Measurements from ENCODE around the gene SPA17. TPM values are rescaled to one million over a fixed set of nuclear protein-coding genes. Genes with fewer than 3 reads are reported as not detected.

The SPA17 gene
- total RNA-seq, 4 donors from 2014 or later: 4.2 to 8.6 (median 5.8) TPM

DNA sequence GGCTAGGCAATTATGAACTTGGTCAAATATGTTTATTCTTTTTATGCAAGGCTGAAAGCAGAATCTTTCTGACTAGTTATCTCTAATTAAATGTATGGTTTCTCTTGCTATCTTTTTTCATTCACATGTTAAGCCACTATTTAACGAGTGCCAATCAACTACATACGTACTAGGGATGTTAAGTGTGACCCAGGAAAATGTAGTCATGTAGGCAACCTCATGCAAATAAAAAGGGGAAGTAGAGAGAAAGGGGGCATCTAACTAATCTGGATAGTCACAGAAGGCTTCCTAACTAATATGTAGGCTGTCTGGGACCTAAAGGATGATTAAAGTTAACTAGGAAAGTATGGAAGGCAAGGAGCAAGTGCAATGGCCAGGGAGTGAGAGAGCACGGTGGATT lies 27.6 kb upstream of the SPA17 start:
- intact Hi-C loops (cut with DNase I): no loop called here
- TF ChIP-seq, protein P1, sequence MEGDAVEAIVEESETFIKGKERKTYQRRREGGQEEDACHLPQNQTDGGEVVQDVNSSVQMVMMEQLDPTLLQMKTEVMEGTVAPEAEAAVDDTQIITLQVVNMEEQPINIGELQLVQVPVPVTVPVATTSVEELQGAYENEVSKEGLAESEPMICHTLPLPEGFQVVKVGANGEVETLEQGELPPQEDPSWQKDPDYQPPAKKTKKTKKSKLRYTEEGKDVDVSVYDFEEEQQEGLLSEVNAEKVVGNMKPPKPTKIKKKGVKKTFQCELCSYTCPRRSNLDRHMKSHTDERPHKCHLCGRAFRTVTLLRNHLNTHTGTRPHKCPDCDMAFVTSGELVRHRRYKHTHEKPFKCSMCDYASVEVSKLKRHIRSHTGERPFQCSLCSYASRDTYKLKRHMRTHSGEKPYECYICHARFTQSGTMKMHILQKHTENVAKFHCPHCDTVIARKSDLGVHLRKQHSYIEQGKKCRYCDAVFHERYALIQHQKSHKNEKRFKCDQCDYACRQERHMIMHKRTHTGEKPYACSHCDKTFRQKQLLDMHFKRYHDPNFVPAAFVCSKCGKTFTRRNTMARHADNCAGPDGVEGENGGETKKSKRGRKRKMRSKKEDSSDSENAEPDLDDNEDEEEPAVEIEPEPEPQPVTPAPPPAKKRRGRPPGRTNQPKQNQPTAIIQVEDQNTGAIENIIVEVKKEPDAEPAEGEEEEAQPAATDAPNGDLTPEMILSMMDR (IDR thresholded peaks at IDR 0.05): no peak
- TF ChIP-seq EP300 (IDR thresholded peaks at IDR 0.05) (no peak), POLR2A (IDR thresholded peaks at IDR 0.05; ENCODE audit: low read depth) (no peak), POLR2AphosphoS5 (IDR thresholded peaks at IDR 0.05) (no peak)
- WGBS: 74% methylated on average over 3 of the region's 3 CpGs

GRCh38 chr11:124648610-124649009 lies 25.1 kb upstream of the SPA17 start:
- H3K27me3 ChIP-seq: no peaks in the 10 kb centered on the region
- H3K4me3 ChIP-seq: no peak overlapping the region
- WGBS: 73% methylated on average over 6 of the region's 6 CpGs
- H3K27ac ChIP-seq (replicated peaks in 1 of 4): no peak overlapping the region
- intact Hi-C loops (cut with DNase I): no loop called here
- H3K4me1 ChIP-seq: peaks cover 0 to 10% (median 10%) of the 10 kb centered on the region in 4 donors
- H3K9me3 ChIP-seq: no peaks in the 10 kb centered on the region
- TF ChIP-seq EP300 (IDR thresholded peaks at IDR 0.05) (no peak), POLR2AphosphoS5 (IDR thresholded peaks at IDR 0.05) (no peak), POLR2A (IDR thresholded peaks at IDR 0.05; ENCODE audit: low read depth) (no peak)
- TF ChIP-seq, protein P1 (IDR thresholded peaks at IDR 0.05): no peak
- peaks cover 17 to 64% (median 25%) of the 10 kb centered on the region in 4 donors for H3K36me3 ChIP-seq
- no peak for DNase-seq (ENCODE audit: extremely low spot score)

More for the DNA sequence above, 27.6 kb upstream of the SPA17 start:
- no peak for DNase-seq (ENCODE audit: extremely low spot score)
- no peaks in the 10 kb centered on the region for H3K27me3 ChIP-seq
- no peaks in the 10 kb centered on the region for H3K9me3 ChIP-seq
- no peak overlapping the region for H3K27ac ChIP-seq (replicated peaks in 1 of 4)
- no peak overlapping the region for H3K4me3 ChIP-seq
- peaks cover 14 to 40% (median 17%) of the 10 kb centered on the region in 4 donors for H3K36me3 ChIP-seq
- peaks cover 0 to 10% (median 10%) of the 10 kb centered on the region in 4 donors for H3K4me1 ChIP-seq

DNA sequence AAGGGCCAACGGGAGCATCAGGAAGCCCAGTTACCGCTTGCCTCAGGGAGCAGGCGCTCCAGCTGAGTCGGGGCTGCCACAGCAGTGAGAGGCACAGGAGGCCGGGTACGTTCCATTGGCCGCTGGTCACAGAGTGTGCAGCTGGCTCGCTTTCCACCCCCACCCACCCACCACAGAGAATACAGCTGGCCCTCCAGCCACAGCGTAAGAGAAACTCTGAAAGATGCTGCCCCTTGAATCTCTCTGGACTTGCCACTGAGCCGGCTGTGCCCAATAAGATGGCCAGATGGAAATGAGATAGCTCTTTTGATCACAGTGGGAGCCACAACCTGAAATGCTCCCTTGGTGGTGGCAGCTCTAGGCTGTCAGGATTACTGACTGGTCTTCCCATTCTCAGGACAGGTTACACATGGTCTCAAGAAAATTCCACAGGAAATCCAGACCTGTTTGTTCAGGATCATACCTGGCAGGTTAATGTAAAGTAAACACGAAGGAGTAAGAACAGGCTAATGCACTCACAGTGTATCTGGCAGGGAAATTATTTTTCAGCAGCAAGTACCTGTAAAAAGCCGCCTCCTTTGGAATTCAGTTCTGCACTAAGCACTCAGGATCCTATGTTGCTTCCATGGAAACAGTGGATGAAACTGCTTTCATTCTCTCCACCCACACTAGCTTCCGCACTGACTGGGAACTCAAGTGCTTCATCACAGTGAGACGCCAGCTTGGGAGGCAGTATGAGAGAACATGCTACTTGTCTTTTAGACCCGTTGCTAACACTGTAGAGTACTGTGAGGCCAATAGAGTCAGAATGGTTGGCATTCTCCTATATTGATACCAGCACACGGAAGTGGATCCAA lies 16.7 kb upstream of the SPA17 start:
- Histone ChIP-seq H3K27me3 (no peaks in the 10 kb centered on the region), H3K9me3 (no peaks in the 10 kb centered on the region), H3K27ac (replicated peaks in 1 of 4) (no peak overlapping the region), H3K4me1 (no peaks in the 10 kb centered on the region), H3K36me3 (peaks cover 0 to 57% (median 33%) of the 10 kb centered on the region in 4 donors), H3K4me3 (no peak overlapping the region)
- intact Hi-C loops (cut with DNase I): no loop called here
- TF ChIP-seq POLR2AphosphoS5 (IDR thresholded peaks at IDR 0.05) (no peak), EP300 (IDR thresholded peaks at IDR 0.05) (no peak), POLR2A (IDR thresholded peaks at IDR 0.05; ENCODE audit: low read depth) (no peak)
- TF ChIP-seq, protein P1 (IDR thresholded peaks at IDR 0.05): no peak
- 76% methylated on average over 16 of the region's 16 CpGs for WGBS
- DNase-seq (ENCODE audit: extremely low spot score): no peak

GRCh38 chr11:124657904-124658303 lies 15.8 kb upstream of the SPA17 start:
- no peak for DNase-seq (ENCODE audit: extremely low spot score)
- TF ChIP-seq POLR2AphosphoS5 (IDR thresholded peaks at IDR 0.05): no peak
- TF ChIP-seq EP300 (IDR thresholded peaks at IDR 0.05): no peak
- TF ChIP-seq, protein P1 (IDR thresholded peaks at IDR 0.05): no peak
- no peak for TF ChIP-seq POLR2A (IDR thresholded peaks at IDR 0.05; ENCODE audit: low read depth)
- Histone ChIP-seq H3K9me3 (no peaks in the 10 kb centered on the region), H3K27me3 (no peaks in the 10 kb centered on the region), H3K27ac (replicated peaks in 1 of 4) (no peak overlapping the region), H3K36me3 (peaks cover 0 to 48% (median 32%) of the 10 kb centered on the region in 4 donors), H3K4me1 (no peaks in the 10 kb centered on the region), H3K4me3 (no peak overlapping the region)
- WGBS: 87% methylated on average over 5 of the region's 5 CpGs
- intact Hi-C loops (cut with DNase I): no loop called here
